Measurements from ENCODE around the gene ANAPC1.

- no peak for TF ChIP-seq HMGXB4 (CRISPR knock-in tag; IDR thresholded peaks at IDR 0.05; ENCODE audit: borderline replicate concordance)
- TF ChIP-seq REST (IDR thresholded peaks at IDR 0.05), result no peak
- no peak for TF ChIP-seq POLR2A (IDR thresholded peaks at IDR 0.05; ENCODE audit: low read length)
- no peak for TF ChIP-seq RAD21 (conservative IDR thresholded peaks at IDR 0.05 in 1 of 2, IDR thresholded peaks at IDR 0.05 in 1 of 2)
- no peak for TF ChIP-seq CTCF (IDR thresholded peaks at IDR 0.05)
- TF ChIP-seq RNF2 (IDR thresholded peaks at IDR 0.05; ENCODE audit: borderline replicate concordance, low read depth), result no peak
- TF ChIP-seq MAX (IDR thresholded peaks at IDR 0.05), result no peak
- no peak for TF ChIP-seq KDM1A (IDR thresholded peaks at IDR 0.05; ENCODE audit: low read depth)
- no peak for TF ChIP-seq FOSL2 (IDR thresholded peaks at IDR 0.05)
- no peak for TF ChIP-seq FOSL2 (CRISPR knock-in tag; IDR thresholded peaks at IDR 0.05)
- no peak for TF ChIP-seq POLR2AphosphoS2 (conservative IDR thresholded peaks at IDR 0.05; ENCODE audit: low read length)
- no peak for TF ChIP-seq ELK1 (IDR thresholded peaks at IDR 0.05; ENCODE audit: low read depth, low read length)
Measured at GRCh38 chr2:111919794-111920608, 36.0 kb upstream of the ANAPC1 start.

Measured in A549 (cell line).